H1 (cell line): ENCODE data around the gene C22orf23. TPM values are rescaled to one million over a fixed set of nuclear protein-coding genes. Genes with fewer than 3 reads are reported as not detected.

ENCODE experiments used
- CTCF ChIA-PET: fragments of 300-600 bp; sonication (Branson Sonifier 250); formaldehyde crosslinking; loops from one replicate; lab custom pipeline; 2021; ENCODE audit not compliant: partially characterized antibody; lab: Charles Lee
- POLR2A ChIA-PET: fragments of 300-600 bp; sonication (Branson Sonifier 250); formaldehyde crosslinking; loops from one replicate; lab custom pipeline; 2021; ENCODE audit warnings: inconsistent platforms; ENCODE audit not compliant: partially characterized antibody; lab: Charles Lee
- DNase-seq, 2 experiments: peaks; one replicate each; pipeline versions ENCODE4 v3.0.0 to v3.0.0-alpha.2; 2010 to 2022; ENCODE audit warnings: low spot score in 2 of 2, low read depth in 1 of 2, mixed read lengths in 1 of 2
- FAIRE-seq: peaks from 2 replicates; lab custom pipeline; 2011; peaks lifted over from hg19 to GRCh38; lab: Jason Lieb, UNC
- H2AFZ ChIP-seq: 2 replicates; pipeline ENCODE4 v1.8.1; 2012; ENCODE audit warnings: low read length, inconsistent platforms
- H2AK5ac ChIP-seq: 2 replicates; pipeline ENCODE4 v1.6.1; 2013; ENCODE audit warnings: low read depth, low read length
- H2BK120ac ChIP-seq: replicated peaks from 2 replicates; pipeline ENCODE3; 2013; ENCODE audit warnings: low read depth, low read length, inconsistent platforms
- H2BK12ac ChIP-seq: 2 replicates; pipeline ENCODE4 v1.6.1; 2013; ENCODE audit warnings: low read depth, low read length
- H2BK15ac ChIP-seq: 2 replicates; pipeline ENCODE4 v1.6.1; 2013; ENCODE audit warnings: low read length
- H2BK20ac ChIP-seq: 2 replicates; pipeline ENCODE4 v1.6.1; 2013; ENCODE audit warnings: low read length
- H2BK5ac ChIP-seq: 2 replicates; pipeline ENCODE4 v1.6.1; 2013; ENCODE audit warnings: low read depth, low read length
- H3K14ac ChIP-seq: 2 replicates; pipeline ENCODE4 v1.6.1; 2013; ENCODE audit warnings: inconsistent platforms; ENCODE audit not compliant: insufficient read length
- H3K18ac ChIP-seq: 2 replicates; pipeline ENCODE4 v1.6.1; 2013; ENCODE audit warnings: low read length; ENCODE audit errors: extremely low read depth
- H3K23ac ChIP-seq: 2 replicates; pipeline ENCODE4 v1.6.1; 2013; ENCODE audit warnings: inconsistent platforms; ENCODE audit not compliant: insufficient read length
- H3K23me2 ChIP-seq: 2 replicates; pipeline ENCODE4 v1.6.1; 2013; ENCODE audit warnings: low read depth, low read length
- H3K27ac ChIP-seq: 2 replicates; pipeline ENCODE4 v1.6.1; 2011; ENCODE audit warnings: low read depth, low read length, inconsistent platforms
- H3K27me3 ChIP-seq, 4 experiments: replicated peaks in 1 of 4; 1 replicate in 1 of 4; 2 replicates in 3 of 4; pipeline versions ENCODE4 v1.6.1 to v1.8.1; 2011 to 2013; ENCODE audit warnings: low read length in 3 of 4, mild to moderate bottlenecking in 3 of 4, inconsistent platforms in 2 of 4, mixed read lengths in 2 of 4, moderate library complexity in 1 of 4; ENCODE audit not compliant: control insufficient read depth in 3 of 4, insufficient read depth in 3 of 4; ENCODE audit errors: extremely low read depth in 1 of 4
- H3K36me3 ChIP-seq, 4 experiments: 2 replicates each; pipeline versions ENCODE4 v1.6.1 to v1.8.1; 2011 to 2013; ENCODE audit warnings: mild to moderate bottlenecking in 4 of 4, low read length in 3 of 4, moderate library complexity in 2 of 4, control low read depth in 1 of 4, inconsistent platforms in 1 of 4; ENCODE audit not compliant: insufficient read depth in 4 of 4, control insufficient read depth in 2 of 4
- H3K4ac ChIP-seq: replicated peaks from 2 replicates; pipeline ENCODE3; 2013; ENCODE audit warnings: low read length, low read depth, mixed read lengths, inconsistent platforms; ENCODE audit not compliant: insufficient read length
- H3K4me1 ChIP-seq, 4 experiments: replicated peaks in 1 of 4; 1 replicate in 1 of 4; 2 replicates in 3 of 4; pipeline versions ENCODE4 v1.6.1 to v1.8.1; 2011 to 2013; ENCODE audit warnings: low read length in 3 of 4, inconsistent platforms in 2 of 4, mixed read lengths in 1 of 4; ENCODE audit not compliant: insufficient read depth in 4 of 4, control insufficient read depth in 3 of 4
- H3K4me2 ChIP-seq, 2 experiments: 2 replicates each; pipeline versions ENCODE4 v1.6.1 to v1.8.1; 2011 to 2013; ENCODE audit warnings: low read depth in 2 of 2, low read length in 2 of 2, control low read depth in 1 of 2, inconsistent platforms in 1 of 2, mild to moderate bottlenecking in 1 of 2; ENCODE audit not compliant: insufficient read depth in 1 of 2
- H3K4me3 ChIP-seq, 4 experiments: fragments of 200-600, 300-600 bp in 1 of 4; sonication (generic), shearing (Covaris generic), sonication (Bioruptor Twin) in 1 of 4; 2 replicates each; pipeline versions ENCODE4 v1.5.1 to v1.8.1; 2011 to 2016; ENCODE audit warnings: low read length in 4 of 4, low read depth in 3 of 4, control low read depth in 2 of 4, inconsistent platforms in 2 of 4, mild to moderate bottlenecking in 2 of 4, mixed read lengths in 1 of 4, moderate library complexity in 1 of 4; ENCODE audit not compliant: insufficient read depth in 2 of 4; ENCODE audit errors: extremely low read depth in 1 of 4
- H3K56ac ChIP-seq: replicated peaks from 2 replicates; pipeline ENCODE3; 2013; ENCODE audit warnings: low read depth, mild to moderate bottlenecking, mixed read lengths, low read length, inconsistent platforms; ENCODE audit not compliant: insufficient read length
- H3K79me1 ChIP-seq: 2 replicates; pipeline ENCODE4 v1.6.1; 2013; ENCODE audit warnings: low read depth, low read length, control low read depth
- H3K79me2 ChIP-seq, 2 experiments: 2 replicates each; pipeline versions ENCODE4 v1.6.1 to v1.8.1; 2012 to 2013; ENCODE audit warnings: low read length in 2 of 2, mild to moderate bottlenecking in 2 of 2, inconsistent platforms in 1 of 2; ENCODE audit not compliant: insufficient read depth in 2 of 2, control insufficient read depth in 1 of 2
- H3K9ac ChIP-seq, 4 experiments: replicated peaks in 1 of 4; 1 replicate in 1 of 4; 2 replicates in 3 of 4; pipeline versions ENCODE4 v1.6.1 to v1.8.1; 2011 to 2013; ENCODE audit warnings: low read depth in 3 of 4, low read length in 3 of 4, control low read depth in 2 of 4, mild to moderate bottlenecking in 2 of 4, moderate library complexity in 2 of 4, inconsistent platforms in 1 of 4; ENCODE audit errors: extremely low read depth in 1 of 4
- H3K9me3 ChIP-seq, 2 experiments: 2 replicates each; pipeline versions ENCODE4 v1.6.1 to v1.8.1; 2012 to 2013; ENCODE audit warnings: mild to moderate bottlenecking in 2 of 2, moderate library complexity in 2 of 2, control low read depth in 1 of 2, inconsistent platforms in 1 of 2, low read depth in 1 of 2, low read length in 1 of 2, mixed read lengths in 1 of 2; ENCODE audit not compliant: insufficient read depth in 2 of 2
- H4K20me1 ChIP-seq, 2 experiments: replicated peaks in 1 of 2; 2 replicates each; pipeline versions ENCODE3 to v1.8.1; 2011 to 2013; ENCODE audit warnings: inconsistent platforms in 2 of 2, low read length in 2 of 2, mild to moderate bottlenecking in 1 of 2; ENCODE audit not compliant: insufficient read depth in 2 of 2, control insufficient read depth in 1 of 2
- H4K5ac ChIP-seq: 2 replicates; pipeline ENCODE4 v1.6.1; 2013; ENCODE audit warnings: low read length, low read depth, mixed read lengths, inconsistent platforms; ENCODE audit not compliant: insufficient read length
- H4K8ac ChIP-seq: 2 replicates; pipeline ENCODE4 v1.8.0; 2013; ENCODE audit warnings: mild to moderate bottlenecking, moderate library complexity, low read length, inconsistent platforms; ENCODE audit not compliant: insufficient read depth; ENCODE audit errors: extremely low read depth
- H4K91ac ChIP-seq: replicated peaks from 2 replicates; pipeline ENCODE3; 2013; ENCODE audit warnings: low read length, mixed read lengths, inconsistent platforms; ENCODE audit not compliant: insufficient read length
- CBX5 ChIP-seq: fragments of 300-800, 300-1000 bp; sonication (generic); IDR thresholded peaks from 2 replicates; pipeline ENCODE4 v1.7.1; 2016; ENCODE audit warnings: antibody characterized with exemption, low read length, low read depth
- CHD1 ChIP-seq: IDR thresholded peaks from 2 replicates; pipeline ENCODE4 v1.6.1; 2012; ENCODE audit warnings: low read depth, low read length, improper control_type of control experiment
- CTBP2 ChIP-seq: IDR thresholded peaks from 2 replicates; pipeline ENCODE4 v1.7.0; 2011; ENCODE audit warnings: borderline replicate concordance, mild to moderate bottlenecking, moderate library complexity, mixed read lengths, low read length; ENCODE audit not compliant: insufficient read depth, insufficient read length
- EGR1 ChIP-seq: IDR thresholded peaks from 2 replicates; pipeline ENCODE4 v1.6.1; 2011; ENCODE audit warnings: low read depth, low read length, borderline replicate concordance
- GABPA ChIP-seq: IDR thresholded peaks from 2 replicates; pipeline ENCODE4 v1.6.1; 2011; ENCODE audit warnings: mild to moderate bottlenecking, low read length, moderate library complexity, borderline replicate concordance; ENCODE audit not compliant: insufficient read depth
- KDM4A ChIP-seq: IDR thresholded peaks from one replicate; pipeline ENCODE4 v1.7.1; 2012; ENCODE audit warnings: low read depth, mild to moderate bottlenecking, moderate library complexity, low read length, inconsistent platforms; ENCODE audit not compliant: severe bottlenecking
- NANOG ChIP-seq: IDR thresholded peaks from 2 replicates; pipeline ENCODE4 v1.6.1; 2011; ENCODE audit warnings: low read length, low read depth, mild to moderate bottlenecking, inconsistent platforms; ENCODE audit not compliant: insufficient read depth, poor library complexity, severe bottlenecking
- NRF1 ChIP-seq: IDR thresholded peaks from 2 replicates; pipeline ENCODE4 v1.6.1; 2011; ENCODE audit warnings: mild to moderate bottlenecking, low read depth, low read length, improper control_type of control experiment
- POLR2A ChIP-seq, 2 experiments: IDR thresholded peaks; 1 replicate in 1 of 2; 2 replicates in 1 of 2; pipeline ENCODE4 v1.6.1; 2011; ENCODE audit warnings: low read depth in 2 of 2, low read length in 2 of 2, mild to moderate bottlenecking in 2 of 2; ENCODE audit errors: control extremely low read depth in 1 of 2
- POLR2AphosphoS5 ChIP-seq: IDR thresholded peaks from 2 replicates; pipeline ENCODE4 v1.6.1; 2011; ENCODE audit warnings: low read depth, low read length
- RAD21 ChIP-seq, 2 experiments: IDR thresholded peaks in 1 of 2; conservative IDR thresholded peaks in 1 of 2; 2 replicates each; pipeline ENCODE4 v1.6.1; 2011; ENCODE audit warnings: low read depth in 2 of 2, low read length in 2 of 2, improper control_type of control experiment in 1 of 2, inconsistent platforms in 1 of 2, mild to moderate bottlenecking in 1 of 2, moderate library complexity in 1 of 2
- SRF ChIP-seq: IDR thresholded peaks from 2 replicates; pipeline ENCODE4 v1.6.1; 2011; ENCODE audit warnings: mild to moderate bottlenecking, low read depth, low read length, moderate library complexity
- WGBS, 2 experiments: shearing (Covaris generic) in 1 of 2; methylation state at CpG; one replicate each; pipeline versions ENCODE4 v1.1.6 to v1.1.7; 2013 to 2015; ENCODE audit warnings: low lambda C conversion rate in 2 of 2, mixed read lengths in 2 of 2, inconsistent platforms in 1 of 2, low coverage in 1 of 2, missing lambda C conversion rate in 1 of 2; ENCODE audit not compliant: insufficient replicate concordance in 2 of 2, insufficient coverage in 1 of 2, insufficient read length in 1 of 2; ENCODE audit errors: extremely low coverage in 1 of 2, missing lambda C conversion rate in 1 of 2; 5-methylcytosine and 5-hydroxymethylcytosine counted together
- polyA plus RNA-seq, 7 experiments: library from polyadenylated mRNA; depleted of rRNA in 3 of 7; stranded (reverse) in 5 of 7; unstranded in 2 of 7; fragments of >200 nt in 5 of 7; fragments of 200-250 nt in 2 of 7; gene quantifications; 1 replicate in 5 of 7; 2 replicates in 1 of 7; 4 replicates in 1 of 7; pipeline versions ENCODE4 v1.2.1 to v1.2.3, GENCODE V29; 2011 to 2013; ENCODE audit warnings: missing spikeins in 2 of 7, mixed read lengths in 2 of 7
- total RNA-seq: library from RNA; stranded (reverse); fragmentation: NEBNext Ultra II Directional; extraction: Animal tissue kit (Norgen Biotek cat#: 25700); gene quantifications from 2 replicates; pipeline ENCODE4 v1.2.1, GENCODE V29; 2021

The C22orf23 gene
- total and polyA plus RNA-seq, 2 of the 8 experiments (the other 6 are each of a cell fraction or from before 2014, with no cell fraction given): 0.50 to 0.54 TPM

GRCh38 chr22:37986371-37986770, 33.0 kb upstream of the C22orf23 start:
- peaks cover 0 to 19% (median 12%) of the 10 kb centered on the region in 4 experiments; a peak in 5 of 7 replicates for H3K27me3 ChIP-seq
- no peak overlapping the region for H2BK20ac ChIP-seq
- H2AK5ac ChIP-seq: no peak overlapping the region
- H4K8ac ChIP-seq: no peak overlapping the region
- no peak overlapping the region for H2BK120ac ChIP-seq
- CTCF ChIA-PET: no interaction called here
- H3K4me1 ChIP-seq: peaks cover 0 to 20% (median 11%) of the 10 kb centered on the region in 4 experiments; a peak in 6 of 7 replicates
- H3K14ac ChIP-seq: no peak overlapping the region
- peak overlapping the region; percentile 32; the same call in 1 of the 2 replicates for H3K18ac ChIP-seq
- peaks cover 13% of the 10 kb centered on the region; the same call in 1 of the 2 replicates for H3K23me2 ChIP-seq
- no peaks in the 10 kb centered on the region for H3K9me3 ChIP-seq
- peaks cover 2 to 3% of the 10 kb centered on the region in 2 experiments for H4K20me1 ChIP-seq
- H2BK12ac ChIP-seq: no peak overlapping the region
- no peak overlapping the region for H3K9ac ChIP-seq
- H3K56ac ChIP-seq: no peak overlapping the region
- no peak overlapping the region for H4K91ac ChIP-seq
- no peak overlapping the region for H3K4me3 ChIP-seq
- H2BK5ac ChIP-seq: no peak overlapping the region
- DNase-seq (no peak), FAIRE-seq (no peak)
- no peak overlapping the region for H3K27ac ChIP-seq
- no peaks in the 10 kb centered on the region for H3K79me2 ChIP-seq
- H2AFZ ChIP-seq: no peak overlapping the region
- H4K5ac ChIP-seq: no peak overlapping the region
- H3K23ac ChIP-seq: no peak overlapping the region
- H3K4me2 ChIP-seq: no peak overlapping the region
- POLR2A ChIA-PET: no interaction called here
- no peaks in the 10 kb centered on the region for H3K79me1 ChIP-seq
- H3K4ac ChIP-seq: no peak overlapping the region
- peak overlapping the region; percentile 72; the same call in 1 of the 2 replicates for H2BK15ac ChIP-seq
- 85% methylated on average over 6 of the region's 7 CpGs; no CpG with 5 or more reads in 1 of the 2 experiments for WGBS, 2 experiments
- no peaks in the 10 kb centered on the region; a peak in 1 of 8 replicates for H3K36me3 ChIP-seq
- TF ChIP-seq CHD1 (no peak), POLR2AphosphoS5 (no peak), CBX5 (no peak), POLR2A (IDR thresholded peaks at IDR 0.05; ENCODE audit: control extremely low read depth in 1 of 2, low read depth in 2 of 2, low read length in 2 of 2) (no peak), GABPA (no peak), CTBP2 (no peak), SRF (no peak), NANOG (no peak), NRF1 (no peak), RAD21 (IDR thresholded peaks at IDR 0.05 in 1 of 2, conservative IDR thresholded peaks at IDR 0.05 in 1 of 2; ENCODE audit: low read depth in 2 of 2, low read length in 2 of 2) (no peak), KDM4A (no peak), EGR1 (no peak)
